HepG2 (cell line): ENCODE measurements around the gene CXorf38. TPM values are rescaled to one million over a fixed set of nuclear protein-coding genes. Genes with fewer than 3 reads are reported as not detected.

Experiments
- ATF1 ChIP-seq: IDR thresholded peaks from 2 replicates; pipeline ENCODE4 v1.6.1; 2016; ENCODE audit warnings: mild to moderate bottlenecking, control low read depth
- ELF1 ChIP-seq: sonication (generic); formaldehyde crosslinking; IDR thresholded peaks from 2 replicates; pipeline ENCODE4 v1.4.0; 2020; ENCODE audit warnings: missing genetic modification reagents
- ETV5 ChIP-seq: IDR thresholded peaks from 2 replicates; pipeline ENCODE4 v1.6.1; 2018; ENCODE audit warnings: missing biosample characterization, missing genetic modification reagents, inconsistent platforms, borderline replicate concordance
- KDM5B ChIP-seq: sonication (generic); formaldehyde crosslinking; IDR thresholded peaks from 2 replicates; pipeline ENCODE4 v1.4.0; 2020; ENCODE audit warnings: missing genetic modification reagents, mild to moderate bottlenecking, borderline replicate concordance
- KMT2B ChIP-seq: IDR thresholded peaks from 2 replicates; pipeline ENCODE4 v1.6.1; 2016; ENCODE audit warnings: missing genetic modification reagents, missing compliant biosample characterization
- LCORL ChIP-seq, 2 experiments: fragments of 450-650 bp in 1 of 2; sonication (generic) in 1 of 2; formaldehyde crosslinking in 1 of 2; IDR thresholded peaks; 2 replicates each; pipeline versions ENCODE4 v1.5.0 to v1.6.1; 2017 to 2020; ENCODE audit warnings: antibody characterized with exemption in 1 of 2, missing genetic modification reagents in 1 of 2
- MTA1 ChIP-seq: sonication (generic); formaldehyde crosslinking; IDR thresholded peaks from 2 replicates; pipeline ENCODE4 v1.4.0; 2020; ENCODE audit warnings: missing genetic modification reagents, mild to moderate bottlenecking, borderline replicate concordance
- PHF8 ChIP-seq: sonication (generic); formaldehyde crosslinking; IDR thresholded peaks from 2 replicates; pipeline ENCODE4 v1.5.0; 2020; ENCODE audit warnings: missing genetic modification reagents
- POLR2A ChIP-seq, 2 experiments: IDR thresholded peaks; 2 replicates each; pipeline ENCODE4 v1.6.1; 2011; ENCODE audit warnings: low read depth in 2 of 2, low read length in 2 of 2, mild to moderate bottlenecking in 1 of 2, moderate library complexity in 1 of 2; ENCODE audit not compliant: insufficient read depth in 1 of 2
- SAP130 ChIP-seq: IDR thresholded peaks from 2 replicates; pipeline ENCODE4 v1.6.1; 2016; ENCODE audit warnings: low read depth
- SIN3A ChIP-seq: IDR thresholded peaks from 2 replicates; pipeline ENCODE4 v1.6.1; 2011; ENCODE audit warnings: low read depth, mild to moderate bottlenecking, control low read depth, low read length, borderline replicate concordance
- SOX13 ChIP-seq, 3 experiments: fragments of 450-650 bp in 1 of 3; sonication (generic) in 1 of 3; formaldehyde crosslinking in 1 of 3; IDR thresholded peaks in 2 of 3; conservative IDR thresholded peaks in 1 of 3; 2 replicates each; pipeline versions ENCODE4 v1.5.0 to v1.6.1; 2016 to 2020; ENCODE audit warnings: antibody characterized with exemption in 1 of 3, mild to moderate bottlenecking in 1 of 3, missing compliant biosample characterization in 1 of 3, missing genetic modification reagents in 1 of 3, moderate library complexity in 1 of 3
- SP1 ChIP-seq, 2 experiments: fragments of 450-650 bp in 1 of 2; sonication (generic) in 1 of 2; formaldehyde crosslinking in 1 of 2; IDR thresholded peaks; 2 replicates each; pipeline versions ENCODE4 v1.4.0 to v1.6.1; 2016 to 2020; ENCODE audit warnings: missing genetic modification reagents in 1 of 2
- ZKSCAN5 ChIP-seq: sonication (generic); formaldehyde crosslinking; IDR thresholded peaks from 2 replicates; pipeline ENCODE4 v1.5.1; 2020; ENCODE audit warnings: mild to moderate bottlenecking, missing genetic modification reagents
- ZNF510 ChIP-seq: sonication (generic); formaldehyde crosslinking; IDR thresholded peaks from 2 replicates; pipeline ENCODE4 v1.4.0; 2020; ENCODE audit warnings: low read depth, mild to moderate bottlenecking, missing genetic modification reagents
- polyA plus RNA-seq, 8 experiments: library from polyadenylated mRNA; depleted of rRNA in 3 of 8; stranded (reverse) in 7 of 8; unstranded in 1 of 8; fragments of >200 nt; fragmentation: Illumina TruSeq in 4 of 8; extraction: Trizol in 4 of 8; gene quantifications; 2 replicates each; pipeline versions ENCODE4 v1.2.1 to v1.2.3, GENCODE V29; 2011 to 2016; ENCODE audit warnings: low read depth in 4 of 8, missing spikeins in 1 of 8, mixed read lengths in 1 of 8; ENCODE audit not compliant: insufficient read depth in 1 of 8
- total RNA-seq, 5 experiments: library from RNA; depleted of rRNA; stranded (reverse); fragments of >200 nt; fragmentation: Illumina TruSeq; extraction: Trizol; gene quantifications; 2 replicates each; pipeline ENCODE4 v1.2.3, GENCODE V29; 2016; ENCODE audit warnings: low read depth in 1 of 5
- TF ChIP-seq, protein P1 (sequence below): sonication (generic); formaldehyde crosslinking; IDR thresholded peaks from 2 replicates; pipeline ENCODE4 v1.5.1; 2020; ENCODE audit warnings: mild to moderate bottlenecking, moderate library complexity, missing genetic modification reagents
- TF ChIP-seq, protein P2 (sequence below): sonication (generic); formaldehyde crosslinking; IDR thresholded peaks from 2 replicates; pipeline ENCODE4 v1.5.0; 2020; ENCODE audit warnings: mild to moderate bottlenecking, missing genetic modification reagents, borderline replicate concordance
- TF ChIP-seq, protein P3 (sequence below): sonication (generic); formaldehyde crosslinking; IDR thresholded peaks from 2 replicates; pipeline ENCODE4 v1.5.1; 2020; ENCODE audit warnings: mild to moderate bottlenecking, missing genetic modification reagents, moderate library complexity

Gene CXorf38
- total and polyA plus RNA-seq, 2 of the 13 experiments (the other 11 are each of a cell fraction or from before 2014, with no cell fraction given) = 4.6 to 6.7 TPM

DNA sequence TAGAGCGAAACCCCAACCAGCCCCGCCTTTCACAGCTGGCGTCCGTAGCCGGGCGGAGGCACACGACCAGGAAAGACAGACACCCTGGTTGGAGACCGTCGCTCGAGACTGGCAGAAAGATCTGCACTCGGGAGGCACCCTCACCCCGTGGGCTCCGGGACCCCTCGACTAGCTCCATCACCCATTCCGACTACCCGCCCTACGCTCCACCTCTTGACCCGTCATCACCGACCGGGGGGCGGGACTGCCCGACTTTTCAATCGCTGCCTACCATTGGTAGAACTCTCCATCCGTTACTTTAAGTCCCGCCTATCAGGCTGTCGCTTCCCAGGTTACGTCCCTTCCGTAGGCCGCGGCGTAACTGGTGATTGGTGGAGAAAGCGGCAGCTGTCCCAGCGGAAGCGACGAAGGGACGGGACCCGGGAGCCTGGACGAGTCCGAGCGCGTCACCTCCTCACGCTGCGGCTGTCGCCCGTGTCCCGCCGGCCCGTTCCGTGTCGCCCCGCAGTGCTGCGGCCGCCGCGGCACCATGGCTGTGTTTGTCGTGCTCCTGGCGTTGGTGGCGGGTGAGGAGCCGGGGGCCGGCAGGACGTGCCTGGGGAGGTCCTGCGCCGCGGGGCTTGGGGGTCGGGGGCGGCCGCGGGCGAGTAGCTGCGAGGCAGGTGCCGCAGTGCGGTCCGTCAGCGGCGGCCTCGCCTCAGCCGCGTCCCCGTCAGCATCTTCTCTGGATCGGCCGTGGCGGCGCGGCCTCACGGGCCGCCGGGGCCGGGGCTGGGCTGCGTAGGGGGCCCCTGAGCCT lies 66.6 kb downstream of the CXorf38 start, which contains the start of gene ATP6AP2 (continued):
- TF ChIP-seq MTA1 (CRISPR knock-in tag) (no peak), ZNF510 (CRISPR knock-in tag) (no peak), POLR2A (IDR thresholded peaks at IDR 0.05; ENCODE audit: insufficient read depth in 1 of 2, low read depth in 2 of 2, low read length in 2 of 2) (peak; percentile 45 to 73; a peak in 3 of 4 replicates), KDM5B (CRISPR knock-in tag) (peak; percentile 61; the same call in 1 of the 2 replicates), SIN3A (peak; percentile 42; the same call in 1 of the 2 replicates), KMT2B (CRISPR knock-in tag) (peak; percentile 53; the same call in 1 of the 2 replicates), SOX13 (IDR thresholded peaks at IDR 0.05) (no peak), SOX13 (CRISPR knock-in tag; conservative IDR thresholded peaks at IDR 0.05 in 1 of 2, IDR thresholded peaks at IDR 0.05 in 1 of 2) (no peak), LCORL (IDR thresholded peaks at IDR 0.05) (no peak), LCORL (CRISPR knock-in tag; IDR thresholded peaks at IDR 0.05) (peak; percentile 30; the same call in 1 of the 2 replicates), ATF1 (peak; percentile 89), SAP130 (CRISPR knock-in tag) (peak; percentile 73), ZKSCAN5 (CRISPR knock-in tag) (no peak), SP1 (IDR thresholded peaks at IDR 0.05) (no peak), SP1 (CRISPR knock-in tag; IDR thresholded peaks at IDR 0.05) (peak; percentile 45), ELF1 (CRISPR knock-in tag) (peak; percentile 61), ETV5 (peak; percentile 40; the same call in 1 of the 2 replicates), PHF8 (CRISPR knock-in tag) (peak; percentile 83)
- TF ChIP-seq, protein P1, sequence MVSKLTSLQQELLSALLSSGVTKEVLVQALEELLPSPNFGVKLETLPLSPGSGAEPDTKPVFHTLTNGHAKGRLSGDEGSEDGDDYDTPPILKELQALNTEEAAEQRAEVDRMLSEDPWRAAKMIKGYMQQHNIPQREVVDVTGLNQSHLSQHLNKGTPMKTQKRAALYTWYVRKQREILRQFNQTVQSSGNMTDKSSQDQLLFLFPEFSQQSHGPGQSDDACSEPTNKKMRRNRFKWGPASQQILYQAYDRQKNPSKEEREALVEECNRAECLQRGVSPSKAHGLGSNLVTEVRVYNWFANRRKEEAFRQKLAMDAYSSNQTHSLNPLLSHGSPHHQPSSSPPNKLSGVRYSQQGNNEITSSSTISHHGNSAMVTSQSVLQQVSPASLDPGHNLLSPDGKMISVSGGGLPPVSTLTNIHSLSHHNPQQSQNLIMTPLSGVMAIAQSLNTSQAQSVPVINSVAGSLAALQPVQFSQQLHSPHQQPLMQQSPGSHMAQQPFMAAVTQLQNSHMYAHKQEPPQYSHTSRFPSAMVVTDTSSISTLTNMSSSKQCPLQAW = peak; percentile 55; the same call in 1 of the 2 replicates
- TF ChIP-seq, protein P2, sequence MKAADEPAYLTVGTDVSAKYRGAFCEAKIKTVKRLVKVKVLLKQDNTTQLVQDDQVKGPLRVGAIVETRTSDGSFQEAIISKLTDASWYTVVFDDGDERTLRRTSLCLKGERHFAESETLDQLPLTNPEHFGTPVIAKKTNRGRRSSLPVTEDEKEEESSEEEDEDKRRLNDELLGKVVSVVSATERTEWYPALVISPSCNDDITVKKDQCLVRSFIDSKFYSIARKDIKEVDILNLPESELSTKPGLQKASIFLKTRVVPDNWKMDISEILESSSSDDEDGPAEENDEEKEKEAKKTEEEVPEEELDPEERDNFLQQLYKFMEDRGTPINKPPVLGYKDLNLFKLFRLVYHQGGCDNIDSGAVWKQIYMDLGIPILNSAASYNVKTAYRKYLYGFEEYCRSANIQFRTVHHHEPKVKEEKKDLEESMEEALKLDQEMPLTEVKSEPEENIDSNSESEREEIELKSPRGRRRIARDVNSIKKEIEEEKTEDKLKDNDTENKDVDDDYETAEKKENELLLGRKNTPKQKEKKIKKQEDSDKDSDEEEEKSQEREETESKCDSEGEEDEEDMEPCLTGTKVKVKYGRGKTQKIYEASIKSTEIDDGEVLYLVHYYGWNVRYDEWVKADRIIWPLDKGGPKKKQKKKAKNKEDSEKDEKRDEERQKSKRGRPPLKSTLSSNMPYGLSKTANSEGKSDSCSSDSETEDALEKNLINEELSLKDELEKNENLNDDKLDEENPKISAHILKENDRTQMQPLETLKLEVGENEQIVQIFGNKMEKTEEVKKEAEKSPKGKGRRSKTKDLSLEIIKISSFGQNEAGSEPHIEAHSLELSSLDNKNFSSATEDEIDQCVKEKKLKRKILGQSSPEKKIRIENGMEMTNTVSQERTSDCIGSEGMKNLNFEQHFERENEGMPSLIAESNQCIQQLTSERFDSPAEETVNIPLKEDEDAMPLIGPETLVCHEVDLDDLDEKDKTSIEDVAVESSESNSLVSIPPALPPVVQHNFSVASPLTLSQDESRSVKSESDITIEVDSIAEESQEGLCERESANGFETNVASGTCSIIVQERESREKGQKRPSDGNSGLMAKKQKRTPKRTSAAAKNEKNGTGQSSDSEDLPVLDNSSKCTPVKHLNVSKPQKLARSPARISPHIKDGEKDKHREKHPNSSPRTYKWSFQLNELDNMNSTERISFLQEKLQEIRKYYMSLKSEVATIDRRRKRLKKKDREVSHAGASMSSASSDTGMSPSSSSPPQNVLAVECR (CRISPR knock-in tag) = peak; percentile 86; the same call in 1 of the 2 replicates
- TF ChIP-seq, protein P3, sequence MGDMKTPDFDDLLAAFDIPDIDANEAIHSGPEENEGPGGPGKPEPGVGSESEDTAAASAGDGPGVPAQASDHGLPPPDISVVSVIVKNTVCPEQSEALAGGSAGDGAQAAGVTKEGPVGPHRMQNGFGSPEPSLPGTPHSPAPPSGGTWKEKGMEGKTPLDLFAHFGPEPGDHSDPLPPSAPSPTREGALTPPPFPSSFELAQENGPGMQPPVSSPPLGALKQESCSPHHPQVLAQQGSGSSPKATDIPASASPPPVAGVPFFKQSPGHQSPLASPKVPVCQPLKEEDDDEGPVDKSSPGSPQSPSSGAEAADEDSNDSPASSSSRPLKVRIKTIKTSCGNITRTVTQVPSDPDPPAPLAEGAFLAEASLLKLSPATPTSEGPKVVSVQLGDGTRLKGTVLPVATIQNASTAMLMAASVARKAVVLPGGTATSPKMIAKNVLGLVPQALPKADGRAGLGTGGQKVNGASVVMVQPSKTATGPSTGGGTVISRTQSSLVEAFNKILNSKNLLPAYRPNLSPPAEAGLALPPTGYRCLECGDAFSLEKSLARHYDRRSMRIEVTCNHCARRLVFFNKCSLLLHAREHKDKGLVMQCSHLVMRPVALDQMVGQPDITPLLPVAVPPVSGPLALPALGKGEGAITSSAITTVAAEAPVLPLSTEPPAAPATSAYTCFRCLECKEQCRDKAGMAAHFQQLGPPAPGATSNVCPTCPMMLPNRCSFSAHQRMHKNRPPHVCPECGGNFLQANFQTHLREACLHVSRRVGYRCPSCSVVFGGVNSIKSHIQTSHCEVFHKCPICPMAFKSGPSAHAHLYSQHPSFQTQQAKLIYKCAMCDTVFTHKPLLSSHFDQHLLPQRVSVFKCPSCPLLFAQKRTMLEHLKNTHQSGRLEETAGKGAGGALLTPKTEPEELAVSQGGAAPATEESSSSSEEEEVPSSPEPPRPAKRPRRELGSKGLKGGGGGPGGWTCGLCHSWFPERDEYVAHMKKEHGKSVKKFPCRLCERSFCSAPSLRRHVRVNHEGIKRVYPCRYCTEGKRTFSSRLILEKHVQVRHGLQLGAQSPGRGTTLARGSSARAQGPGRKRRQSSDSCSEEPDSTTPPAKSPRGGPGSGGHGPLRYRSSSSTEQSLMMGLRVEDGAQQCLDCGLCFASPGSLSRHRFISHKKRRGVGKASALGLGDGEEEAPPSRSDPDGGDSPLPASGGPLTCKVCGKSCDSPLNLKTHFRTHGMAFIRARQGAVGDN (CRISPR knock-in tag) = peak; percentile 61
